HEK293 (cell line): Measurements from ENCODE around the gene GRAMD1B.

ENCODE experiments used
- ZBTB7A ChIP-seq: fragments of 450-650 bp; formaldehyde crosslinking; IDR thresholded peaks from 2 replicates; pipeline ENCODE4 v1.5.1; 2016; ENCODE audit warnings: low read depth, missing biosample characterization, missing genetic modification characterization
- ZNF521 ChIP-seq: fragments of 450-650 bp; formaldehyde crosslinking; IDR thresholded peaks from 2 replicates; pipeline ENCODE4 v1.5.1; 2017; ENCODE audit warnings: missing biosample characterization, mild to moderate bottlenecking, missing genetic modification characterization
- TF ChIP-seq, protein P1 (sequence below): fragments of 450-650 bp; formaldehyde crosslinking; IDR thresholded peaks from 2 replicates; pipeline ENCODE4 v1.5.1; 2016; ENCODE audit warnings: missing biosample characterization, missing genetic modification characterization

DNA sequence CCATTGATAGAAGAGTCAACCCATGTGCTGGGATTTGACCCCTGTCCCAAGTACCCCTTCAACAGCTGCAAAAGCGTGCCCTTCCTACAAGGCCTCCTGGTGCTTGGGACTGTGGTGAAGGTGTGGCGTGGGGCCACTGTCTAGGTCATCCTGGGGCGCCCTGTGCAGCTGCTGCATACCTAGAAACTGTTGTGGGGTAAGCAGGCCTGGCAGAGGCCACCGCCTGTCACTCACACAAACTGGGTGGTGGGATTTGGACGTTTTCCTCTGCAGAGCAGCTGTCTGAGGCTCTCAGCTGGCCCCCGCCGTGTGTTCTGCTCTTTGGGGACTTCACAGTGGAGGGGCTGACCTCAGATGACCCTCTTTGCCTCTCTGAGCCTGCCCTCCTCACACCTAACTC is 154.7 kb downstream of the GRAMD1B start:
- TF ChIP-seq ZBTB7A (tag by site-specific recombination) = no peak
- TF ChIP-seq, protein P1, sequence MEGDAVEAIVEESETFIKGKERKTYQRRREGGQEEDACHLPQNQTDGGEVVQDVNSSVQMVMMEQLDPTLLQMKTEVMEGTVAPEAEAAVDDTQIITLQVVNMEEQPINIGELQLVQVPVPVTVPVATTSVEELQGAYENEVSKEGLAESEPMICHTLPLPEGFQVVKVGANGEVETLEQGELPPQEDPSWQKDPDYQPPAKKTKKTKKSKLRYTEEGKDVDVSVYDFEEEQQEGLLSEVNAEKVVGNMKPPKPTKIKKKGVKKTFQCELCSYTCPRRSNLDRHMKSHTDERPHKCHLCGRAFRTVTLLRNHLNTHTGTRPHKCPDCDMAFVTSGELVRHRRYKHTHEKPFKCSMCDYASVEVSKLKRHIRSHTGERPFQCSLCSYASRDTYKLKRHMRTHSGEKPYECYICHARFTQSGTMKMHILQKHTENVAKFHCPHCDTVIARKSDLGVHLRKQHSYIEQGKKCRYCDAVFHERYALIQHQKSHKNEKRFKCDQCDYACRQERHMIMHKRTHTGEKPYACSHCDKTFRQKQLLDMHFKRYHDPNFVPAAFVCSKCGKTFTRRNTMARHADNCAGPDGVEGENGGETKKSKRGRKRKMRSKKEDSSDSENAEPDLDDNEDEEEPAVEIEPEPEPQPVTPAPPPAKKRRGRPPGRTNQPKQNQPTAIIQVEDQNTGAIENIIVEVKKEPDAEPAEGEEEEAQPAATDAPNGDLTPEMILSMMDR (tag by site-specific recombination) = no peak
- no peak for TF ChIP-seq ZNF521 (tag by site-specific recombination)
